Smooth muscle cell (in vitro differentiated cells): ENCODE measurements around the gene FCRLA. TPM values are rescaled to one million over a fixed set of nuclear protein-coding genes. Genes with fewer than 3 reads are reported as not detected.

Experiments
- DNase-seq: peaks from one replicate; lab custom pipeline; 2025; ENCODE audit not compliant: unreplicated experiment; lab: John Stamatoyannopoulos, UW
- H2AFZ ChIP-seq: fragments of 200-600 bp; sonication (generic); 2 replicates; pipeline ENCODE4 v1.6.0; 2016; ENCODE audit warnings: antibody characterized with exemption, low read depth, mild to moderate bottlenecking
- H3F3A ChIP-seq: fragments of 200-600 bp; sonication (generic); 2 replicates; pipeline ENCODE4 v1.6.0; 2017; ENCODE audit warnings: antibody characterized with exemption, low read depth
- H3K27ac ChIP-seq: fragments of 200-600 bp; sonication (generic); 2 replicates; pipeline ENCODE4 v1.5.1; 2016; ENCODE audit warnings: low read depth, mild to moderate bottlenecking
- H3K27me3 ChIP-seq: fragments of 200-600 bp; sonication (generic); 2 replicates; pipeline ENCODE4 v1.6.1; 2016; ENCODE audit warnings: low read depth, mild to moderate bottlenecking
- H3K36me3 ChIP-seq: fragments of 200-600 bp; sonication (generic); 2 replicates; pipeline ENCODE4 v1.5.1; 2016; ENCODE audit warnings: low read depth
- H3K4me1 ChIP-seq: fragments of 200-600 bp; sonication (generic); 2 replicates; pipeline ENCODE4 v1.5.1; 2016; ENCODE audit warnings: low read depth
- H3K4me2 ChIP-seq: fragments of 200-600 bp; sonication (generic); 2 replicates; pipeline ENCODE4 v1.6.0; 2016; ENCODE audit warnings: mild to moderate bottlenecking
- H3K4me3 ChIP-seq: fragments of 200-600 bp; sonication (generic); 2 replicates; pipeline ENCODE4 v1.5.1; 2016; ENCODE audit warnings: mild to moderate bottlenecking
- H3K79me2 ChIP-seq: fragments of 200-600 bp; sonication (generic); 2 replicates; pipeline ENCODE4 v1.6.0; 2016; ENCODE audit warnings: low read depth, mild to moderate bottlenecking
- H3K9ac ChIP-seq: fragments of 200-600 bp; sonication (generic); 2 replicates; pipeline ENCODE4 v1.6.0; 2016; ENCODE audit warnings: low read depth
- H3K9me3 ChIP-seq: fragments of 200-600 bp; sonication (generic); replicated peaks from 2 replicates; pipeline ENCODE4 v1.5.1; 2016; ENCODE audit warnings: low read depth
- H4K20me1 ChIP-seq: fragments of 200-600 bp; sonication (generic); 2 replicates; pipeline ENCODE4 v1.6.0; 2016; ENCODE audit warnings: low read depth
- CTCF ChIP-seq: fragments of 200-600 bp; sonication (generic); IDR thresholded peaks from 2 replicates; pipeline ENCODE4 v1.5.1; 2017; ENCODE audit warnings: borderline replicate concordance, mild to moderate bottlenecking, antibody characterized with exemption; ENCODE audit not compliant: insufficient read depth, poor library complexity, severe bottlenecking
- WGBS: methylation state at CpG from one replicate; pipeline ENCODE4 v1.1.7; 2016; ENCODE audit warnings: low lambda C conversion rate; 5-methylcytosine and 5-hydroxymethylcytosine counted together
- polyA plus RNA-seq: library from polyadenylated mRNA; unstranded; fragments of >200 nt; fragmentation: Nextera tagmentation; extraction: Ambion mirVana; gene quantifications from 2 replicates; pipeline ENCODE4 v1.2.1, GENCODE V29; 2016
- total RNA-seq: library from RNA; depleted of rRNA; stranded (reverse); fragments of >200 nt; gene quantifications from 2 replicates; pipeline ENCODE4 v1.2.3, GENCODE V29; 2014

The FCRLA gene
- total and polyA plus RNA-seq, 2 experiments from 2014 or later = not detected

GRCh38 chr1:161739865-161740566 is 33.0 kb downstream of the FCRLA start:
- 76% methylated on average over 8 of the region's 8 CpGs for WGBS
- no peaks in the 10 kb centered on the region for H4K20me1 ChIP-seq
- no peak overlapping the region for H2AFZ ChIP-seq
- no peaks in the 10 kb centered on the region for H3F3A ChIP-seq
- H3K9me3 ChIP-seq = no peaks in the 10 kb centered on the region
- H3K4me1 ChIP-seq = no peaks in the 10 kb centered on the region
- H3K4me2 ChIP-seq = no peak overlapping the region
- no peaks in the 10 kb centered on the region for H3K27me3 ChIP-seq
- no peak for DNase-seq
- H3K9ac ChIP-seq = no peak overlapping the region
- no peaks in the 10 kb centered on the region for H3K36me3 ChIP-seq
- H3K27ac ChIP-seq = no peak overlapping the region
- no peak for TF ChIP-seq CTCF
- no peaks in the 10 kb centered on the region for H3K79me2 ChIP-seq
- no peak overlapping the region for H3K4me3 ChIP-seq

- no peak overlapping the region for H3K4me2 ChIP-seq
- H4K20me1 ChIP-seq = no peaks in the 10 kb centered on the region
- no peak overlapping the region for H3K27ac ChIP-seq
- H2AFZ ChIP-seq = no peak overlapping the region
- no peaks in the 10 kb centered on the region for H3K27me3 ChIP-seq
- H3F3A ChIP-seq = no peaks in the 10 kb centered on the region
- DNase-seq = no peak
- H3K4me3 ChIP-seq = no peak overlapping the region
- no peak overlapping the region for H3K9ac ChIP-seq
- 79% methylated on average over 6 of the region's 6 CpGs for WGBS
- H3K36me3 ChIP-seq = no peaks in the 10 kb centered on the region
- no peaks in the 10 kb centered on the region for H3K4me1 ChIP-seq
- no peak for TF ChIP-seq CTCF
- H3K79me2 ChIP-seq = no peaks in the 10 kb centered on the region
- no peaks in the 10 kb centered on the region for H3K9me3 ChIP-seq
These were observed 33.9 kb downstream of the FCRLA start for GRCh38 chr1:161740921-161741320.

- no peak for TF ChIP-seq CTCF
- no peaks in the 10 kb centered on the region for H3K36me3 ChIP-seq
- WGBS = 67% methylated on average over 9 of the region's 9 CpGs
- H3K9ac ChIP-seq = peak overlapping the region; percentile 17
- no peak for DNase-seq
- H3K27ac ChIP-seq = peak overlapping the region; percentile 58
- H3K27me3 ChIP-seq = no peaks in the 10 kb centered on the region
- no peaks in the 10 kb centered on the region for H4K20me1 ChIP-seq
- H2AFZ ChIP-seq = no peak overlapping the region
- H3K4me2 ChIP-seq = no peak overlapping the region
- no peak overlapping the region for H3K4me3 ChIP-seq
- H3K79me2 ChIP-seq = no peaks in the 10 kb centered on the region
- no peaks in the 10 kb centered on the region for H3K4me1 ChIP-seq
- H3K9me3 ChIP-seq = no peaks in the 10 kb centered on the region
- no peaks in the 10 kb centered on the region for H3F3A ChIP-seq
These were observed 36.2 kb downstream of the FCRLA start for GRCh38 chr1:161743231-161743630.

GRCh38 chr1:161747801-161748200 is 40.8 kb downstream of the FCRLA start:
- Histone ChIP-seq H3K36me3 (peaks cover 6% of the 10 kb centered on the region), H3F3A (no peaks in the 10 kb centered on the region), H3K4me2 (no peak overlapping the region), H3K9ac (no peak overlapping the region), H3K27ac (no peak overlapping the region), H4K20me1 (peaks cover 12% of the 10 kb centered on the region), H2AFZ (no peak overlapping the region), H3K4me1 (peaks cover 5% of the 10 kb centered on the region), H3K4me3 (no peak overlapping the region), H3K9me3 (no peaks in the 10 kb centered on the region), H3K79me2 (peaks cover 22% of the 10 kb centered on the region), H3K27me3 (no peaks in the 10 kb centered on the region)
- no peak for TF ChIP-seq CTCF
- 73% methylated on average over 6 of the region's 6 CpGs for WGBS
- DNase-seq = no peak
